GM21737 (cell line): Measurements from ENCODE around the gene TMEM141.
"Not testable (repeated sequence)": the region's sequence is repeated elsewhere in the genome, so short reads cannot be mapped to it uniquely, and the experiment has no call there.

Experiments
- ATAC-seq: cut with Tn5 transposase; IDR thresholded peaks from one replicate; pipeline ENCODE4 v1.9.1; 2021; ENCODE audit warnings: mild to moderate bottlenecking, moderate library complexity; ENCODE audit not compliant: unreplicated experiment

Gene TMEM141

DNA sequence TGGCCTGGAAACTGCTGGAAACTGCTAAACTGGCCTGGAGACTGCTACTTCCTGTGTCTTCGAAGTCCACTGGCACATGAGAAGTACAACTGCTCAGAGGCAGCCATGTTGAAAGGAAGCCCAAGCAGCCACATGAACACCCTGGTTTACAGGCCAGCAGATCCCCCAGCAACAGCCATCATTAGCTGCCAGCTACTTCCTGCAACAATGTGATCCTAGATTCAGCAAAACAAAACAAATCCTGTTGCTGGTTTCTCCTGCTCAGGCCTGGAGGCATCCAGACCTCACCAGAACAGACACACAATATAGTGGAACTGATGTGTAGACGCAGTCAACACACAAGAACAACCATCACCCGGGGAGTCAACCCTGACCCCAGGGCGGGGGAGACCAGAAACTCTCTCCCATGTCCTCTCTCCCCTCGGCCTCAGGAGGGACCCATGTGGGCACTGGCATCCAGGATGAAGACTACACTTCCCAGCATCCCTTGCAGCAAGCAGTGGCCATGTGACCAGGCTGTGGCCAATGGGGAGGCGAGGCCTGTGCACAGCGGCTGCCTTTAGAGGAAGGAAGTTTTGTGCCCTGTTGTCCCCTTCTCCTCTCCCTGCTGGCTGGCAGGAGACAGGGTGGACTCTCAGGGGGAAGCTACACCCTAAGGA is 17.6 kb upstream of the TMEM141 start:
- no peak for ATAC-seq

DNA sequence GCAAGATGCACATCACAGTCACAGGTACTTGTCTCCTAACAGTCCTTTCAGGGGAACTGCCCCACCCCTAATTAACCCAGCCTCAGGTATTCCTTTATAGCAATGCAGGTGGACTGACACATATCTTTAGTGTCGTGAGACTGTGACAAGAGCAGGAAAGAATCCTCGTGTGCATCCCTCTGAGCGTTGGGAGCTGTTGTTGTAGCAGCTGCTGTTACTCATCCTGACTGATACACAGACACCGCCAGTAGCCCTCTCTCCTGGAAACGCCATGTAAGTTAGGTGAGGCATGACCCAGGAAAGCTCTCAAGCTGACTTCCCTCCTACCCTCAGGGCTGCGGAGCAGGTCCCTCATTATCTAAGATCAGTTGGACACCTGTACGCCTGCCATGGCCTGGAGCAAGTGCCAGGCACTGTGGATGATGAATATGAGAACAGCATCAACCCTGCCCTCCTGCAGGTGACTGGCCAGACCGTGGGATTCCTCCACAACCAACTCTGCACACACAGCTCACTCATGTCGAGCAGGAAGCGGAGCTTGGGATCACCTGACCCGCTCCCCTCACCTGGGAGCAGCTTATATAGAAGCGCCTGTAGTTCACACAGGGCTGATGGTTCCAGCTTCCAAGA is 16.6 kb upstream of the TMEM141 start:
- no peak for ATAC-seq

DNA sequence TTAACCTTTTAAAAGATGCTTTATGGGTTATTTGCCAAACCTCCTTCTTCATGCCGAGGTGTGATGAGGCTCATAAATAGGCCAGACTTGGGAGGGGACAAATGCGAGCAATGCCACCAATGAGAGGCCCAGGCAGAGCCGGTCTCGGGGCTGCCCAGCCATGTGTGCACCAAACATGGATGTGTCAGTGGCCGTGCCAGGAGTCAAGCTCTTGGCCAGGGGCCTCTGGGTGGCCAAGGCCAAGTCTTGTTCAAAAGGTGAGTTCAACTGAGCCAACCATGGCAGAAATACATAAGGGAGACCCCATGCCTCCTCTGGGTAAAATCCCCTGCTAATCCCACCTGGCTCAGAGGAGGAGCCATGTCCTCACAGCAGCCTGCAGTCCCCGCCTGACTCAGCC is 16.0 kb upstream of the TMEM141 start:
- no peak for ATAC-seq

DNA sequence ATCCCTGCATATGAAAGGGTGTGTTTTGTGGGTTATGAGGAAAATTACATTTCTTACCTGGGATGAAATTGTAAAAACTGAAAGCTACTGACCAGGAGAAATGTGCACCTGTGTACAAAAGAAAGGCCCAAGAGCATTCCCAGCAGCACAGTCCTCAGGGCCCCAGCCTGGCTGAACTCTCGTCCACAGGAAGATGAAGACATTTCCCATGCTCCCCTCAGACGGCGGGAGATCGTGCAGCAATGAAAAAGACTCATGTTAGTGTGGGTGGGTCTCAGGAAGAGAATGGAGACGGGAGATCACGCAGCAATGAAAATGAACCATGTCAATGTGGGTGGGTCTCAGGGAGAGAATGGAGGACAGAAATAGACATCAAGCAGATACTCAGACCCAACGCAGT is 14.2 kb upstream of the TMEM141 start:
- no peak for ATAC-seq

DNA sequence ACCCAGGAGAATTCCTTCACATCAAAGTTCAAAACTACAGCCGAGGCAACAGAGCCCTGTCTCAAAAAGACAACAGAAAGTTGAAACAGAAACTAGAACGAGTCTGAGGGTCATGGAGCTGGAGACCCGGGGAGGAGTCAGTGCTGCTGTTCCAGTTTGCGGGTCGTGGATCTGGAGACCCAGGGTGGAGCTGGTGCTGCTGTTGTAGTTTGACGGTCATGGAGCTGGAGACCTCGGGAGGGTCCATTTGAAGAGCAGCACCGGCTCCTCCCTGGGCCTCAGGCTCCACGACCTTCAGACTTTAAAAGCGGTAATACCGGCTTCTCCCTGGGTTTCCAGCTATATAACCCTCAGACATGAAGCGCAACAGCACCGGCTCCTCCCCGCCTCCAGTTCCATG is 13.8 kb upstream of the TMEM141 start:
- no peak for ATAC-seq

DNA sequence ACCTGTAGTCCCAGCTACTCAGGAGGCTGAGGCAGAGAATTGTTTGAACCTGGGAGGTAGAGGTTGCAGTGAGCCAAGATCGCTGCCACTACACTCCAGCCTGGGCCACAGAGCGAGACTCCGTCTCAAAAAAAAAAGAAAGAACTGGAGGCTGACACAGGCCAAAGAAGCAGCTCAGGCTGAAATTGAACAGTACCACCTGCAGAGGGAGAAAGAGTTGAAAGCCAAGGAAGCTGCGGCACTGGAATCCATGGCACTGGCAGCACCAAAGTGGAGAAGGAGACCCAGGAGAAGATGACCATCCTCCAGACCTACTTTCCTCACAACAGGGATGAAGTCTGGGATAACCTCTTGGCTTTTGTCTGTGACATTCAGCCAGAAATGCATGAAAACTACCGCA is 11.3 kb upstream of the TMEM141 start:
- ATAC-seq: no peak

DNA sequence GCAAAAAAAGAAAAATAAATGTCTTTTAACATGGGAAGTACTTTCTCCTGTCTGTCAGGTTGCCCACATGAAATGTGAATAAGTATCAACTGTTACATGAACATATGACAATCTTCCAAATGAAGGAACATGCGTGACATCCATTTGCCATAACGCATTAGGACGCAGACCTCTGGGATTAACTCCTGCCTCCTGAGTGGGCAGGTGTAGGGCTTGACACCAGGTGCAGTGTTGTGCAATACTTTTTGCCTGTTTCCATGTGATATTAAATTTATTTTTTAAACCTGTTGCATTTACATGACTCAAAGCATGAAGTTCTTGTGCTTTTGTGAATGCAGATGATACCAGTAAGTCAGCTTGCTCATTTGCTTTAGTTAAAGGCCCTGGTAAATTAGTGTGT is 8.7 kb upstream of the TMEM141 start:
- no peak for ATAC-seq

DNA sequence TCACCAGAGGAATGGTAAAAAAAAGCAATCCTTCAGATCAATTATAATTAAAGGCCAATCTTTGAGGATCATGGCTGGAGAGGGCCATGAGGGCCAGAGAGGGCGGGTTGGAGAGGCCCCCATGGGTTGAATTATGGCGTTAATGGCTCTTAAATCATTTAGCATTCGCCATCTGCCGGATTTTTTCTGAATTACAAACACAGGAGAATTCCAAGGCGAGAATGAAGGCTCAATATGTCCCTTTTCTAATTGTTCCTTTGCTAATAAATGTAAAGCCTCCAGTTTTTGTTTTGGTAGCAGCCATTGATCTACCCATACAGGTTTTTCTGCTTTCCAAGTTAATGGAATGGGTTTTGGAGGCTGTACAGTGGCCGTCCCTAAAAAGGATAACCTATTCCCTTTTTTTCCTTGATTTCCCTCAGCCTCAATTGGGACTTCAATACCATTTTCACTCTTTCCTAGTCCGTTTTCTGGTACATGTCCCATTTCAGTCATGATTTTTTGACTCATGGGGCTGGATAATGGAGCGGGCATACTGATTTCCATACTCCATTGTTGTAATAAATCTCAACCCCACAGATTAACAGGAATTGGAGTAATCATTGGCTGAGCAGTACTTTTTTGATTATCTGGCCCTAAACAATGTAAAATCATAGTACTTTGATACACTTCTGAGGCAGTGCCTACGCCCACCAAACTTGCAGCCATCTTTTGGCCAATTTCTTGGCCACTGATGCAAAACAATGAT is 6.7 kb upstream of the TMEM141 start:
- no peak for ATAC-seq

DNA sequence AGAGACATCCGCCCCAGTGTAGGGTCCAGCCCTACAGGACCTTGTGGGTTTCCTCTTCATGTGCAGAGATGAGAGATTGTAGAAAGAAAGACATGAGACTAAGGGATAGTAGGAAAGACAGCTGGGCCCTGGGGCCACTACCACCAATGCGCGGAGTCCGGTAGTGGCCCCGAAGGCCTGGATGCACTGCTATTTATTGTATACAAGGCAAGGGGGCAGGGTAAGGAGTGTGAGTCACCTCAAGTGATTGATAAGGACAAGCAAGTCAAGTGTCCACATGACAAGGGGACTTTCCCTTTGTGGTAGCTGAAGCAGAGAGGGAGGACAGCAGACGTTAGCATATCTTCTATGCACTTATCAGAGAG is 6.2 kb upstream of the TMEM141 start:
- ATAC-seq: no peak

DNA sequence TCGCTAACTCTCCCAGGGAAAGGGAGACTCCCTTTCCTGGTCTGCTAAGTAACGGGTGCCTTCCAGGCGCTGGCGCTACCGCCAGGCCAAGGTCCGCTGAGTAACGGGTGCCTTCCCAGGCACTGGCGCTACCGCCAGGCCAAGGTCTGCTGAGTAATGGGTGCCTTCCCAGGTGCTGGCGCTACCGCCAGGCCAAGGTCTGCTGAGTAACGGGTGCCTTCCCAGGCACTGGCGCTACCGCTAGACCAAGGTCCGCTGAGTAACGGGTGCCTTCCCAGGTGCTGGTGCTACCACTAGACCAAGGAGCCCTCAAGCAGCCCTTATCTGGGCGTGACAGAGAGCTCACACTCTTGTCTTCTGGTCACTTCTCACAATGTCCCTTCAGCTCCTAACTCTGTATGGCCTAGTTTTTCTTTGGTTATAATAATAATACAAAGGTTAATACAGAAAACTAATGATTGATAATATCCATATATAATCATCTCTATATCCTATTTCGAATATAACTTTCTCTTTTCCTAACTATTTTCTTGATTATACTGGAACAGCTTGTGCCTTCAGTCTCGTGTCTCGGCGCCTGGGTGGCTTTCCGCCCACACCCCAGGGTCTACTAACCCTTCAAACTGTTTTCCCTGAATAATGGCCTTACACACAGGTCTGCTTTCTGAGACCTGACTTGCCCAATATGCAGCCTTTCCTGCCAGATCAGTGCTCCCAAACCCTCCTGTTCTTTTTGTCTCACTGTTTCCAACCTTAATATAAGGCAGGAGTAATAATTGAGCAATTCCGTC is 5.4 kb upstream of the TMEM141 start:
- not testable (repeated sequence) for ATAC-seq

DNA sequence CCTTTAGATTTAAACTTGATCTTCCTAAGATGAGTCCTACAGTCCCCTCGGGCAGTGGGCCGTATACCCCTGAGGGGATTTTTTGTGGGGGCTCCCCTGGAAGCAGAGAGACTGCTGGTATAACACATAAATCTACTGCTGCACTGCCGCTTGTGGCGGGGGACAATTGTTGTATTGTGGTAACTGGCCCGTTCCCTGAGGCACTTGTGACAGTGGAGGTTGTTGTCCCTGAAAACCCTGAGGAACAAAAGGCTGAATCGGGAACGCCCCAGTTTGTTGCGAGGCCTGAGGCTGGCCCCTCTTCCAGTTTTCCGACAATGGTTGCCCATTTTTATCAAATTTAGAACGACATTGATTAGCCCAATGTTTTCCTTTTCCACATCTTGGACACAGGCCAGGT is 4.7 kb upstream of the TMEM141 start:
- ATAC-seq: no peak

DNA sequence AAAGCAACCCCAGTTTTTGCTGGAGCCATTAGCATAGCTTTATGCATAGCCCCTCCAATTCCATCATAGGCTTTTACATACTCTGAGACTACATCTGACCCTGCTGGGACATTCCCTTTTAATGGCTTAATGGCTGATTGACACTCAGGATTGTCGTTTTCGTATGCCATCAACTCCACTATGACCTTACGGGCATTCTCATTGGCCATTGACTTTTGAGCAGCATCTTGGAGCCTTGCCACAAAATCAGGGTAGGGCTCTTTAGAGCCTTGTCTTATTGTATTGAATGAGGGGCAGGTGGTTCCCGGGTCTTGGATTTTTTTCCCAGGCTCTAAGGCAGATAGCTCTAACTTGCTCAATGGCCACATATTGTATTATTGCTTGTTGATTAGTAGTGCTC is 4.2 kb upstream of the TMEM141 start:
- not testable (repeated sequence) for ATAC-seq

DNA sequence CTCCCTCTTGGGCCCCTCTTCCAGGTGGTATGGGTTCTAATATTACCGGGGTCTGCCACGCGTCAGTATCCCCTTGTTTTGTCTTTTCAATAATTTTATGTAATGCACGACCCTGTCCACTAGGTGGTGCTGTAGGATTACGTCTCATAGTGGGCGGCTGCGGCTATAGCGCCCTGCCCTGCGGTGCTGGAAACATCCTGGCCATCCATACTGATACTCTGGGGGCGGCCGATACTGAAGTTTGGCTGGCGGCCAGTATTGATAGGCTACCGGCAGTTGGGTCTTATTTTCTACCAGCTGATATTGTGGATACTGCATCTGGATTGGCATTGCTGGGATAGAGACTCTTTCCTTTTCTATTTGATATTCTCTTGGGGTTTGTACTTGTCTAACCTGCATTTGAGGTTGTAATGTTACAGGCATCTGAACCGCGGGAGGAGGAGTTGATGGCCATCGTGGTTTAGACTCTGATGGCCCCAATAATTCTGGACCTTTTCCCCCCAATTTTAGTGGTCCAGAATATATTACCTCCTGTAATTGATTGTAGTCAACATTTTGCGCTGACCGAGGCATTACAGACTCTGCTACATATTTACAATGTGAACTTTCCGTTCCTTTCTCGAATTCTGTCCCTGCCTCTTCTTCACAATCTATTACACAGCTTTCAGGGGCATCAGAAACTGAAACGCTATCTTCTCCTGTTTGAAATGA is 3.3 kb upstream of the TMEM141 start:
- ATAC-seq: no peak

DNA sequence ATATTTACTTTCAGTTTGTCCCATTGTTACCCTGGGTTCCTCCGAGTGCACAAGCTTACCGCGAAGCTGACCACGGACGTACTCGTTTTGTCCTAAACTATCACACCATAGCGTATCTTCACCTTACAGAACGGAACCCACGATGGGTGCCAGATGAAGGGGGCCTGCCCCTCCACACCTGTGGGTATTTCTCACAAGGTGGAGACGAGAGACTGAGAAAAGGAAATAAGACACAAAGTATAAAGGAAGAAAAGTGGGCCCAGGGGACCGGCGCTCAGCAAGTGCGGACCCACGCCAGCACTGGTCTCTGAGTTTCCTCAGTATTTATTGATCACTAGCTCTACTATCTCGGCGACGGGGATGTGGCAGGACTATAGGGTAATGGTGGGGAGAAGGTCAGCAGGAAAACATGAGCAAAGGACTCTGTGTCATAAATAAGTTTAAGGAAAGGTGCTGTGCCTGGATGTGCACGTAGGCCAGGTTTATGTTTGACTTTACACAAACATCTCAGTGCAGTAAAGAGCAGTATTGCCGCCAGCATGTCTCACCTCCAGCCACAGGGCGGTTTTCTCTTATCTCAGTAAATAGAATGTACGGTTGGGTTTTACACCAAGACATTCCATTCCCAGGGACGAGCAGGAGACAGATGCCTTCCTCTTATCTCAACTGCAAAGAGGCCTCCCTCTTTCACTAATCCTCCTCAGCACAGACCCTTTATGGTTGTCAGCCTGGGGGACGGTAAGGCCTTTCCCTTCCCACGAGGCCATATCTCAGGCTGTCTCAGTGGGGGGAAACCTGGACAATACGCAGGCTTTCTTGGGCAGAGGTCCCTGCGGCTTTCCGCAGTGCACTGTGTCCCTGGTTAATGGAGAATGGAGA is 2.3 kb upstream of the TMEM141 start:
- not testable (repeated sequence) for ATAC-seq

DNA sequence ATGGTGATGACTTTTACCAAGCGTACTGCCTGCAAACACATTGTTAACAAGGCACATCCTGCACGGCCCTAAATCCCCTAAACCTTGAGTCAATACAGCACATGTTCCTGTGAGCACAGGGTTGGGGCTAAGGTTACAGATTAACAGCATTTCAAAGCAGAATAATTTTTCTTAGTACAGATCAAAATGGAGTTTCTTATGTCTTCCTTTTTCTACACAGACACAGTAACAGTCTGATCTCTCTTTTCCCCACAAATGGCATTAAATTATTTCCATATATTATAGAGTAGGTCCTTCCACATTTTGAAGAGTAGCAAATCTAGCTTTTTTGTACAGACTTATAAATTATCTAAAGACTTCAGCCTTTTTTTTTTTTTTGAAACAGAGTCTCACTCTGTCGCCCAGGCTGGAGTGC is 1.6 kb upstream of the TMEM141 start:
- ATAC-seq: no peak

DNA sequence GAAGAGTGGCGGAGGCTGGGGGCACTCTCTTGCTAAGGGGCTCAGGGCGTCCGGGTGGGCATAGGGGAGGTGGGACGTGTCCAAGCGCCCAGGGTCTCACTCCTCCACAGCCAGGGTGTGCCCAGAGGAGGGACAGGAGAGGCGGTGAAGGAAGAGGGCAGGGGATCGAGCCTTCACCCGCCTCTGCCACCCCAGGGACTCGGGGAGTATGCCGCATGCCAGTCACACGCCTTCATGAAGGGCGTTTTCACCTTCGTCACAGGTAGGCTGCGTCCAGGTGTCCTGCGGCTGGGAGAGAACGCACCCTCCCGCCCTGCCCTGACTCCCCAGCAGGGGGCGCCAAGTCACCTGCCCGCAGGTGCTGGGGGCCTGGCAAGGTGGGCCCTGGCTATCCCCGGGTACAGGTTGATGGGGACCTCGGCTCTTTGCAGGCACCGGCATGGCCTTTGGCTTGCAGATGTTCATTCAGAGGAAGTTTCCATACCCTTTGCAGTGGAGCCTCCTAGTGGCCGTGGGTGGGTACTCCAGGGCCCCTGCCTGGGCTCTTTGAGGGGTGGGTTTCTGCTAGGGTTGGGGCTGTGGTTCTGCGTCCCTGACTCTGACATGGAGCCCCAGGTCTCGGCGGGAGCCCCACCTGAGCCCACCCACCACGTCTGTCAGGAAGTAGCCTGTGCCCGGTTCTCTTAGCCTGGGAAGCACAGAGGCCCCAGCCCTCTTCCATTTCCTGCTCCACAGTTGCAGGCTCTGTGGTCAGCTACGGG is 552 bp downstream of the TMEM141 start:
- ATAC-seq: peak; percentile 7

DNA sequence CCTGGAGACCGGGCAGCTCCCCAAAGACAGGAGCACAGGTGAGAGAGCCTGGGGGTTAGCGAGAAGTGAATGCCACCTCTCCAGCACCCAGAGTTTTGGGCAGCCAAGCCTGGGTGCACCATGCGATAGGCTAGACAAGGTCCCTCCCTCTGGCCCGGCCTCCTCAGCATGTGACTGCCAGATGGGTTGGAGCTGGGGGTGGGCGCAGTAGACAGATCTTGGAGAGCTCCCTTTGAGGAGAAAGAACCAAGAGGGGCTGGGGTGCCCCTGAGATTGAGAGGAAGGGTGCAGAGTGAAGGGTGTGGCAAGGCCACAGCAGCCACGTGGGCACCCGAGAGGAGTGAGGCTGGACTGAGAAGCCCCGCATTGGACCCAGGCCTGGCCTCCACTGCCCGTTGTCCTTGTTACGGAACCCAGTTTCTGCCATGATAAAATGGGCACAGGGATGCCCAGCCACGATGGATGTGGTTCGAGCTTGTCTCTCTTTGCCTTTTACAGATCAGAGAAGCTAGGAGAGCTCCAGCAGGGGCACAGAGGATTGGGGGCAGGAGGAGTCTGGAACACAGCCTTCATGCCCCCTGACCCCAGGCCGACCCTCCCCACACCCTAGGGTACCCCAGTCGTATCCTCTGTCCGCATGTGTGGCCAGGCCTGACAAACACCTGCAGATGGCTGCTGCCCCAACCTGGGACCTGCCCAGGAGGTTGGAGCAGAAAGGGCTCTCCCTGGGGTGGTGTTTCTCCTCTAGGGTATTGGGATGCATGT is 1.4 kb downstream of the TMEM141 start:
- no peak for ATAC-seq
